GM19239 (cell line): ENCODE data around the gene MOB3C.
A peak's percentile ranks its signal among the peaks of the same experiment; 100 is the strongest.

ENCODE experiments used
- DNase-seq: peaks from one replicate; pipeline ENCODE4 v3.0.0; 2011; ENCODE audit warnings: low spot score; ENCODE audit not compliant: insufficient read length
- FAIRE-seq: peaks from 2 replicates; lab custom pipeline; 2011; peaks lifted over from hg19 to GRCh38; lab: Jason Lieb, UNC

The MOB3C gene

DNA sequence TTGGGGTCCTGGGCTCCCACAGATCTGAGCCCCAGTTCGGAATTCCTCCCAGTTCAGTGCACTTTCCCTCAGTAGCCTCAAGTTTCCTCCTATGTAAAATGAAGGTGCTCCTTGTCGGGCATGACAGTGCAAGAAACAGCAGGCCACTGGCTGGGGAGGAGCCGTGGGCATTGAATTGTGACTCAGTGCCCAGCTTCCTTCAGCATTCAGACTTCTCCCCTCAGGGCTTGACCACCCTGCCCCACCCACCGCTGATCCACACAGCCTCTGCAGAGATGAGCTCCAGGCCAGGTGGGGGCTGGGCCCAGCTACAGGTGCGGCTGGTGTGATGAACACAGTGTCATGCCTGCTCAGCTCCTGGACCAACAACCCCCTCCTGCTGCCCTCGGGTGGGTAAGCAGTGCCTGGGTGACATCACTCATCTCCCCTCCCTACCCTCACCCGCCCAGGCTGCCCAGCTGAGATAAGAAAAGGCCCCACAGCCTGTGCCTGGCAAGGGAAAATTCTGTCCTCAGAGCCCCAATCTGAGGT is 4.9 kb downstream of the MOB3C start:
- DNase-seq = no peak
- no peak for FAIRE-seq

DNA sequence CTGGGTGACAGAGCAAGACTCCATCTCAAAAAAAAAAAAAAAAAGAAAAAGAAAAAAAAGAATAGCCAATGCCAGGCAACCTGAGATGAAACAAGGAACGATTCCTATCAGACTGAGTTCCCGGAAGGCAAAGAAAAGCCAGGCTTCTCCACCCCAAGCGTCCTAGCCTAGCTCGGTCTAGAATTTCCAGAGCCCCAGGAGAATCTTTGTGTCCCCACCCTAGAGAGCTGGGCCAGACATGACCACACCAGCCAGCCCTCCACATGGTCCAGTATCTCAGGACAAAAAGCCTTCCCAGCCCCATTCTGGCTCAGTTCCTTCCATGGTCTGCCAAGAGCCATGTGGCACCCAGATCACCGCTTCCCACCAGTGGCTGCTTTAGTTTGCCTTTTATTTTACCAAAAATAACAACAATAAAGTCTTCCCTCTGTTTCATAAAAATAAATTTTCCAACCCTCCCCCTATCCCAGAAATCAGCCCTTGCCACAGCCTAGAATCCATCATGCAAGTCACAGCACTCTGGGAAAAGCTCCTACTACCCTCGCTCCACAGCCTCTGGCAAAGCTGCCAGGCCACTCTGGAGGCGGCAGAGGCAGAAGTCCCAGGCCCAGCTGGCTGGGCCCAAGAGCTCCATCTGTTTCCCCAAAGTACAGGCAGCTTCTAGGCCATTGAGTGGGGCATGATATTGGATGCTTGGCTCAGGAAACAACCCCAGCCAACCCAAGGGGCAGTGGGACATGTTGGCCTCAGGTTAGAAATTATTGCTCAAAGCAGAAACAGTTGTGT is 9.1 kb downstream of the MOB3C start:
- FAIRE-seq (no peak), DNase-seq (no peak)

DNA sequence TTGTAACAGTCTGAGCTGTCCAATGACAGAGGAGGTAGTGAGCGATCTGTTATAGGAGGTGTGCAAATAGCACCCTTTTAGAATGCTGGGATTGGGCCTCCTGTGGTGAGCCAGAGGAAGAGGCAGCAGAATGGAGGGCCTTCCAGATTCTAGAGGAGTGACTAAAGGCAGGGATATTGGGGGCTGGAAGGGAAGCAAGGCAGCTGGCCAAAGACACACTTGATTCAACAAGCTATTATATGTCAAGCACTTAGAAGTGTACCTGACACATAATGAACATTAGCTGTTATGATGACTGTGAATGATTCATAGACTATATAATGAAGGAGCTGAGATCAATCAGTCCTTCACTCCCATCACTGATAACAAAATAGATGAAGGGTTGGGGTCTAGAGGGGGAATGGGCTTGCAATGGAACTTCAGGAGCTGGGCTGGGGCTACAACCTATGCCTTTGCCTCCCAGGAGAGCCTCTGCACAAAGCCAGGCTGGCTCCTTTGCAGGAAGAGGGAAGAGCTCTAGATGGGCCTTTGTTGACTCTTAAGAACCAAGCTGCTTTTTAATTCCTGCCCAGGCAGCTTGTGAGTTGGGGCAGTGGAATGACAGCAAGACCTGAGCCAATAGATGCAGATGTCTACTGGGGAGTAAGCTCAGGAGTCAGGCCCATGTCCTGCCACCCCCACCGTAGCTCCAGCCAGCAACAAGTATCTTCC is 10.2 kb downstream of the MOB3C start:
- FAIRE-seq = no peak
- DNase-seq = no peak

DNA sequence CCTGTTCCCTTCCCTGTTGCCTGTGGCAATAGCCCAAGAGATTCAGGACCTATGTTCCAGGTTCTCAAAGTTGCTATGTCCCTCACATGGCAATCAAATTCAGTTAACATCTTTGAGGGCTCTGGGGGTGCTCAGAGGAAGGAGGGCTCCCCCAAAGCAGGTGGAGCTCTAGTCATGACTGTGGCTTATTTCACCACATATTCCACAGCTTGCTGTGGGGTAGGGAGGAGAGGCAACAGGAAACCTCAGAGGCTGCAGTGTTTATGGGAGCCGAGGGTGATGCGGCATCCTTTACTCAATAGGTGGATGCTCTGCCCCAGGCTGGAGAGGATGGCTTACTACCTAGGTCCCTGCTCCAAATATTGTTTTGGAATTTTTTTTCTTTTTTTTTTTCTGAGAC is 11.4 kb downstream of the MOB3C start:
- FAIRE-seq (no peak), DNase-seq (no peak)

DNA sequence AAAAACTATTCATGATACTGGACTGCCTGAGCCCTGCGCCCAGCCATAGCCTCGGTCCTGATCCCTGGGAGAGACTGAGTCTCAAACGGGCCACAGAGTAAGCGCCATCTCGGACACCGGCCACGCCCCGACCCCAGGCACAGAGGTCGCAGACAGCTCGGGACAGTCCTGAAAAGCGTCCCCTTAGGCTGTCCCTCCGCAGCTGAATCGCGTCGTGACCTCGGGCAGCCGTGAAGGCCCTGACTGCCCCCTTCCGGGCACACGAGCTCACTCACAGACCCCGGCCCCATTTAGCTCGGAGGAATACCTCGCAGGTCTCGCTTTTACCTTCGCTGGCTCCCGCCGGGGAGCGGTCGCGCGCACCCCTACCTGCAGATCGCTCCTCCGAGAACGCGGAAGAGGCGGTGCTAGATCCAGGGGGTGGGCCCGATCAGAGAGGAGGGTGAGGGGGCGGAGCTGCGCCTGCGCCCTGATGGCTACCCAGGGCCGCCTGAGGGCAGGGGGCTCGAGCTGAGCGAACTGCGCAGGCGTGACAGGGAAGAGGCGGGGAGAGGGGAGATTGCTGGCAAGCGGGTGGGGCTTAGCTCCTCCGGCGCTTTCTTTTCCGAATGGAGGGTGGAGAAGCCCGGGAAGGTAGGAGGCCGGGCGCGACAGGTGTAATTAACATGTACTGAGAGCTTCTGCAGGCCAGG is 12.6 kb downstream of the MOB3C start, which contains the start of gene MKNK1:
Gene MKNK1, minus strand, starts transcription at position 411 of the 692 bp plus-strand sequence. CDS start 20,941 bp downstream, outside the sequence.
- DNase-seq (peak; percentile 92), FAIRE-seq (peak; percentile 92)

DNA sequence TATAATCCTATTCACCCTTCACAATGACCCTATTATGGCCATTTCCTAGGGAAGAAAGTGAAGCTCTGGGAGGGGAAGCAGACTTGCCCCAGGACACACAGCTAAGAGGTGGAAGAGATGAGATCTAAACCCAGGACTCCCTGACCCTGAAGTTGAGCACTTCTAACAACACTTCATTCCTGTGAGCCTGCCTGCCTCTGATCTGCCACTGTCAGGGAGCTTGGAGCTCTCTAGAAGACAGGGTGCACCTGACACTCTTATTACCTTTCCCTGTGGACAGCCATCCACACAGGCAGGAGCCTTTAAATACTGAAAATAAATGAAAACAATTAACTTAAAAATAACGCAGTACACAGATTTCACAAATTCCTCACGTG is 13.1 kb downstream of the MOB3C start:
- FAIRE-seq = no peak
- no peak for DNase-seq

DNA sequence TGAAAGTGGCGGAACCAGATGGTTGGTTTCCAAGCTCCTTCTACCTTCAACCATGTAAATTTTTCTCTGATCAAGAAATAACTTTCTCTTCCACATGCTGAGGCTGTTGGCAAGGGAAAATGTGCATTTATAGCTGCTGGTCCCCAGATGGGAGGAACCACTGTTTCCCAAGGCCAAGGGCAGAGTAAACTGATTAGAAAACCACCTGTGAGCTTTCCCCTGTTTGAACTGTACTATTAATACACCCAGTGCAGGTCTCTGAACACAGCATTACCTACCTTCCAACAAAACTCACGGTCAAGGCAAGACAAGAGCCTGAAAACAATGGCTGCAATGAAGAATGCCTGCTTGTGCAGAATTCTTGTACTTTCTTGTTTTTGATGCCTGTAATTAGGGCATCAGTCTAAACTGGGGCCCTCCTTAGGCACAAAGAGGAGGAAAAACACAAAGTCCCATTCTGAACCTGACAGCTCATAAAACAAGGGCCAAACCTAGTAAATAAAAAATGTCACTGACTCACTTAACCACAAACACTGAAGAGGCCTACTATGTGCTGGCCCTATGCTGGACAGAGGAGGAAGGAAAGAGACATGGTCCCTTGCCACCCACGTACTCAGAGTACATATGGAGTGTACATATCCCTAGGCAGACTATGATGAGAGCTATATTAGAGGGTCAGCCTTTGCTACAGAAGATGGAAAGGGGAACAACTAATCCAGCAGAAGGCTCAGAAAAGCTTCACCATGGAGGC is 15.2 kb downstream of the MOB3C start:
- DNase-seq (no peak), FAIRE-seq (no peak)

DNA sequence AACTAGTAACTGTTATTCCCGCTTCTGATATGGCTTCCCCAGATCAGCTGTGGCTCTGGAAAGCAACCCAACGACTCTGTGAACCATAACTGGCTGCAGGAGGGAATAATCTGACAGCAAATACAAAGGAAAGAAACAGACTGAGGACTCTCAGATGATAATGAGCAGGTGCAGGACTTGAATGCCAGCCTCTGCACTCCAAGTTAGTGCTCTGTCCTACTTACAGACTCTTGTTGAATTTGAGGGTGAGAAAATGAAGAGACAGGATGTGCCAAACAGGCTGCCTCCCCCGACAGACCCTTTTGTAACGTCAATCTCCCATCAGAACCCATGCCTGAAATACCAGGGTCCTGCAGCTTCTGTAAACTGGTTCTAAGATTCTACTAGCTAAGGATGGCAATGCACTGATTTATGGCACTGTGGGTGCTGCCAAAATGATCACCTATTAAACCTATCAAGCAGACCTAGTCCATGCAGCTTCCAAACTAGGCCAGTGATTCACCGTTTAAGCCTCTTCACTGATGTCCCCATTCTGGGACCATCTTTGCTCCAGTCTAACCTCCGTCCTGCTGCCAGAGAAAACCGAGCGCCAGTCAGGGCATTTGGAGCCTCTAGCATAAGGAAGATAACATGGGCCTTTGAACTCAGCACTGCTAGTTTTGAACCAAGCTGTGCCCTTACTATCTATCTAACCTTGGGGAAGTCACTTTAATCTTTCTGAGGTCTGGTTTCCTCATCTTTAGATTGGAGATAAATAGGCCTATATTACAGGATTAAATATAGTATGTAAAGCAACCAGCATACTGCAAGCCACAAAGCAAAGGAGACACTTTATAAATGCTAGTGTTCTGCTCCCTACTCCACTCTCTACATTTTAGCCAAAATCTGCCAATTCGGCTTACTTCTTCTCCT is 17.3 kb downstream of the MOB3C start:
- DNase-seq = no peak
- no peak for FAIRE-seq

DNA sequence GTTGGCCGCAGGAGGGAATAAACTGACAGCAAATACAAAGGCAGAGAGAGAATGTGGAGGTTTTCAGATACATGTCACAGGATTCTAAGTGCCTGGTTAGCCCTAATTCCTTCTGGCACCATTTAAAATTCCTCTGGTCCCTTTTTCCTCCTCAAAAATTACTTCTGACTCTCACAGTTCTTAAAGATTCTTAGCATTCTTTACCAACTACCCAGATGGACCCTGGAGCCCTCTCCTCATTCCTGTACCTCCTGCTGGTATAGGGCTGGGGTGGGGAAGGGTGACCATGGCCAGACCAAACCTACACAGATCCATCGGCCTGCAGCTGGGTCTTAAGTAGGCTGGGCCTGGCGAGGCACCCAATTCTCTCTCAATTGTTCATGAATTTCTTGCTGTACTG is 19.8 kb downstream of the MOB3C start:
- DNase-seq = no peak
- FAIRE-seq = no peak

DNA sequence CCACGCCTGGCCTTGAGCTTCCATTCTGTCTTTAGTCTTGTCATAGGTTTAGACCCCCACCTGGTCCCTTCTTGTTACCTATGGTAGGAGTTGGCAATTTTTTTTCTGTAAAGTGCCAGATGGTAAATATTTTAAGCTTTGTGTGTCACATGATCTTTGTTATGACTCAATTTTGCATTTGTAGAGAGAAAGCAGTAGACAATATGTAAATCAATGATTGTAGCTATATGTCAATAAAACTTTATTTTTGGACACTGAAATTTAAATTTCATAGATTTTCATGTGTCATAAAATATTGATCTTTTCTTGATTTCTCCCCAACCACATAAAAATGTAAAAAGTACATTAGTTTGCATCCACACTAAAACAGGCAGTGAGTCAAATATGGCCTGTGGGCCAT is 20.6 kb downstream of the MOB3C start:
- DNase-seq (no peak), FAIRE-seq (no peak)

DNA sequence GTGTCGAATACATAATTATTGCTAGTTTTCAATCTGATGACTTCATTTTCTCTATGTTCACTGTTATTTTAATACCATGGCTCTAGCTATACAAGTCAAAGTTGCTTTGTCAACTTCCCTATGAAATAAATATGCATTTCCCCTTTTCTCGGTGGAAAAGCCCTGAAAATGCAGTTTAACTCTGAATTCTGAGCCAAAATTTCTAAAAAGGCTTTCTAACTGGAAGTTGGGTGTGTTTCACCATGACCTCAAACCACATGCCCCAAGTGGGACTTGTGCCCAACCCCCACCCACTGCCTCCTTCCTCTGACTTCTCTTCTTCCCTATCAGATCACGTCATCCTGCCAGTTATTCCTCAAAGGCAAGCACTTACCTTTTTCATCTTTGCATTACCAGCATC is 21.5 kb downstream of the MOB3C start:
- FAIRE-seq (peak; percentile 87), DNase-seq (no peak)

DNA sequence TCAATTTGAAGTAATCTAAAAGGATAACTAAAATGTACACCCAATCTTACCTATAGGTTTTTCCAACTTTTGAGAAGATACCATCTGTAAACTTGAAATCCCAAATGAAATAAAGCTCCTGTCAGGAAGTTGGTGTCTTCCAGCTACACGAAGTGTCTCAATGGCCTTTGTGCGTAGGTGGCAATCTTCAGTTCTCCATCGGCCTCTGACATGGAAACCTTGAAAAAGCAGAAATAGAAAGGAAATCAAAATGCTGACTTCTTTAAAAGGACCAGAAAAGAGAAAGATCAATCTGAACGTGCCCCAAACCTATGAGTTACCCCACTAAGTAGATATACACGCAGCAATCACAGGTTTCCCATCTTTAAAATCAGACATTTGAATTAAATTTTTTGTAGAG is 22.5 kb downstream of the MOB3C start:
- DNase-seq (no peak), FAIRE-seq (no peak)

DNA sequence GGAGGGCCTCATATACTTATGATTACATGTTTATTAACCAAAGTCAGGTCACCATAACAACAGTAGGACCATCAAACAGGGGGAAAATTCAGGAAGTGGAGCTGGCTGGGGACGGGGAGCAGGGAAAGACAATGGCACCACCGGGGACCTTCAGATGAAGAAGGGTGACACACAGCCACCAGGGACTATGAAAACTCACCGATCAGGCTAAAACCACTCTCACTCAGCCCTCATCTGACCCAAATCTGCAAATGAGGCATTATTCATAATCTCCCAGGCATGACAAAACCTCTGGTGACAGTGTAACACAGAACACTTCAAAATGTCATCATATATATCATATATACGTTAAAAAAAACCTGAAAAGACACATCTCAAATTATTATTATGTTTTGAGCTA is 23.8 kb downstream of the MOB3C start:
- FAIRE-seq = no peak
- DNase-seq = no peak

DNA sequence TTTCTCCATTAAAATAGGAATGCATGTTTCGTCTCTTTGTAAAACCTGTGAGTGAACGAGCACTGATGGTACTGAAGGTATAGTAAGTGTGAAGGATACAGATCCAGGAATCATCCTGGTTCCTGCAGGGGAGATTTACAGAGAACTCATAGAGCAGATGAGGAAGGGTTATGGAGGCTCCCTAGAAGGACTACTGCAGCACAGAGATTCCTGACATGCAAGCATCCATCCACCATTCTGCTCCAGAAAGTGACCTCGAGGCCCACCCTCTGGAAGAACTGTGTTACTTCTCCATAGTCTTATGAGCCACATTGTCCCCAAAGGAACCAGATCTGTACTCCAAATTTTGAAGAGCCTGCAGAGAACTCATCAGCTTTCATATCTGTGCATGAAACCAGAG is 27.1 kb downstream of the MOB3C start:
- no peak for DNase-seq
- FAIRE-seq = no peak

DNA sequence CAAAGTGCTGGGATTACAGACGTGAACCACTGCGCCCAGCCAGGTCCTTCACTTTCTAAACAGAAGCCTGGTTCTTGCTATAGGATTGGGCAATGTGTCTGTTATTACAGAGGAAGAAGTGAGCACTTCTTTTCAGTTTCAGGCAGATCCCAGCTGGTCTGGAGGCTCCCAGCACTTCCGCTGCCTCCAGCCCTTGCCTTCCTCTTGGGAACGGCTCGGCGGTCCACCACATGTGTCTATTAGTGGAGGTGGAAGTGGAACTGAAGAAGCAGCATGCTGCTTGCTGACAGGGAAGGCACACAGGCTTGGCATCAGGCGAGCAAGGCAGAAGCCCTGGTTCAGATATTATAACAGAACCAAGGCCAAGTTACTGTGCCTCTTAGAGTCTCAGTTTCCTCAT is 29.5 kb downstream of the MOB3C start:
- DNase-seq = no peak
- FAIRE-seq = no peak

DNA sequence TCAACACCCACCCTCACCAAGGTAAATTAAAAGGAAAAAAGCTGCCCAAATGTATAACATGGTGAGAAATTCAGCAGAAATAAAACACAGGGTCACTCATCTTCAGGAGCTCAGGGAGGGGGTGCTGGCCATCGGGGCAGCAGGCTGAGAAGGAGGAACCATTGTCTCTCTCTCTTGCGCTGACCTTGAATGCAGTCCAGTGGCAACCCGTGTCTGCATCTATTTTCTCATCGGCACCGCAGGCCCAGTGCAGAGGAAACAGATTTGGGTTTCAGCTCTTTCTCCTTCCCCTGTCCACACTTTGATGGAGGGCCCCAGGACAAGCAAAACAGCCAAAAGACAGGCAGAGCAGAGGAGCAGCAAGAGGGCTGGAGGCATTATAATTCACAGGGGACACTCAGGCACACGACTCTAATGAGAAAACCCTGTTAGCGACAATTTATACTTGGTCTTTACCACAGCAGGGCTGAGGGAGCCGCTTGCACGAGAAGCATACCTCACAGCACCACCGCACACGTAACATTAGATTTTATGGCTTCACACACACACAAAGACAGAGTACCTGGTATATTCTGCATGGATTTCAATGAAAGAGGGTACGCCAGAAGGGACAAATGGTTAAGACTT is 31.2 kb downstream of the MOB3C start:
- no peak for FAIRE-seq
- no peak for DNase-seq

DNA sequence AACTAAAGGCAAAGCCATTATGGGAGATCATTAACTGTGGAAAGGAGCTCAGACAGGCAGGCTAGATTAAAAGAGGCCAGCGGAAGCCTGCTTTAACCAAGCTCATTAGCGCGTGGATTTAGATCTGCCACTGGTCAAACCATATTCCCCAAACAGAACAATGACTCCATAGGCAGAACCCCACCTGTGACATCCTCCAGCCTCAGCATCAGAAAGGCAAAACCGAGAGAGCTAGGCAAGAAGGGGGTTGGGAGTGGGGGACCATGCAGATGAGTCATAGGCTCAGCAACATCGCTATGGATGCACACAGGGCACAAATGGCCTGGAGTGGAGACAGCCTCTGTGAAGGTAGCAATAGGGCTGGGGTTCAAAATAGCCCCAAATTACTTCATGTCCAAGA is 33.1 kb downstream of the MOB3C start:
- FAIRE-seq (no peak), DNase-seq (no peak)

DNA sequence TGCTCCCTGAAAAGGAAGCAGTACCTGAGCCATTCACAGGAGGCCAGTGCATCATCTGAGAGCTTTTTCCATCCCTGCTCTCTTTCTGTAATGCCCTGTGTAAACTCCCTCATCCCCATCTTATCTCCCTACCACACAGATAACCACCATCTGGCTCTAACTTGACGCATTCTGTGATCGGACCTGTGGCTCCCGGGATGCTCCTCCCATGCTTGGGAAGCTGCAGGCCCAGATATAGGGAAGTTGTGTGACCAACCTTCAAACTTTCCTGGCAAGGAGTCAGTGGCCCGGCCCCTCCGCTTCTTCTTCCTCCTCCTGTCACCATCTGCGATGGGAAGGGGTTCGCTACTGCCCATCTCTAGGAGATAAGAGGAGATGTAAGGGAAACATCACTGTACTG is 33.6 kb downstream of the MOB3C start:
- FAIRE-seq = no peak

More for the DNA sequence above, 33.6 kb downstream of the MOB3C start:
- DNase-seq = no peak
